Activated B cell treated with CpG ODN at 0.5 μM for 24 hours (primary cell): Measurements from ENCODE around the gene EZH1. TPM values are rescaled to one million over a fixed set of nuclear protein-coding genes. Genes with fewer than 3 reads are reported as not detected.

Experiments used
- ATAC-seq: fragments of 200-7000 bp; cut with Tn5 transposase; one replicate; pipeline ENCODE4 v1.10.0; 2021; ENCODE audit warnings: low read depth, mild to moderate bottlenecking, moderate library complexity
- CTCF ChIA-PET: fragments of 350-600 bp; sonication (Branson Sonifier 250); formaldehyde crosslinking; loops from one replicate; lab custom pipeline; 2021; ENCODE audit warnings: antibody characterized with exemption; lab: Charles Lee
- POLR2A ChIA-PET: fragments of 350-600 bp; sonication (Branson Sonifier 250); formaldehyde crosslinking; loops from one replicate; lab custom pipeline; 2021; ENCODE audit warnings: antibody characterized with exemption; lab: Charles Lee
- DNase-seq: peaks from one replicate; pipeline ENCODE4 v3.0.0; 2022
- H3K27ac Mint-ChIP-seq: one replicate; pipeline ENCODE4 v1.8.0; 2020; ENCODE audit warnings: mixed read lengths
- H3K27me3 Mint-ChIP-seq: one replicate; pipeline ENCODE4 v1.8.0; 2021; ENCODE audit warnings: mixed read lengths
- H3K36me3 Mint-ChIP-seq: one replicate; pipeline ENCODE4 v1.8.0; 2021; ENCODE audit warnings: low read depth, mixed read lengths
- H3K4me1 Mint-ChIP-seq: one replicate; pipeline ENCODE4 v1.8.0; 2021; ENCODE audit warnings: mixed read lengths
- H3K4me3 Mint-ChIP-seq: one replicate; pipeline ENCODE4 v1.8.0; 2020; ENCODE audit warnings: mild to moderate bottlenecking, mixed read lengths
- H3K9me3 Mint-ChIP-seq: one replicate; pipeline ENCODE4 v1.8.0; 2020; ENCODE audit warnings: mixed read lengths
- CTCF ChIP-seq: fragments of 200-600 bp; IDR thresholded peaks from one replicate; pipeline ENCODE4 v1.8.0; 2022; ENCODE audit warnings: antibody characterized with exemption, mild to moderate bottlenecking
- intact Hi-C: fragments of 100-400 bp; cut with micrococcal nuclease; formaldehyde crosslinking; loops from one replicate; pipeline ENCODE4 v1.15.1; 2024
- total RNA-seq: library from RNA; stranded (reverse); gene quantifications from 2 replicates; pipeline ENCODE4 v1.2.3, GENCODE V29; 2022

The EZH1 gene
- total RNA-seq, result 74.7 and 81.6 TPM in 2 replicates

- POLR2A ChIA-PET, result interaction anchor here (1.0 to 2.2 kb wide), 4 partner anchors 15 to 80 kb away, joined by 4 to 12 read pairs (median 8); partner anchors contain the start of genes BECN1 and VPS25
- intact Hi-C loops, result loop anchor here (1.0 to 10.0 kb wide), 5 partner anchors 18 to 240 kb away; partner anchors contain the start of genes BECN1, CNTD1, COA3 and PTGES3L
- Mint-ChIP-seq H3K9me3 (no peaks in the 10 kb centered on the region), H3K4me3 (peak within 1 kb of the TSS; percentile 96), H3K4me1 (peaks cover 28% of the 10 kb centered on the region), H3K36me3 (peaks cover 10% of the 10 kb centered on the region), H3K27ac (peak within 1 kb of the TSS; percentile 96), H3K27me3 (peaks cover 11% of the 10 kb centered on the region)
- CTCF ChIA-PET, result no interaction called here
- DNase-seq (peak; percentile 96), ATAC-seq (peak; percentile 87)
- no peak for TF ChIP-seq CTCF
These were observed at the start of gene EZH1 for GRCh38 chr17:42744806-42745617. TSS of gene EZH1 (minus strand) at chr17:42745040. CDS start at chr17:42728941, 16,099 bp downstream.

GRCh38 chr17:42792545-42792944 is 47.7 kb upstream of the EZH1 start:
- no peak for TF ChIP-seq CTCF
- POLR2A ChIA-PET, result no interaction called here
- no peak overlapping the region for H3K27ac Mint-ChIP-seq

GRCh38 chr17:42791948-42792347 is 47.1 kb upstream of the EZH1 start:
- ATAC-seq (no peak), DNase-seq (no peak)
- TF ChIP-seq CTCF, result no peak
- intact Hi-C loops, result no loop called here
- ChIA-PET POLR2A (interaction anchor here (0.9 kb wide), 1 partner anchor 19 kb away, joined by 4 read pairs; the partner anchor contains the start of gene VPS25), CTCF (no interaction called here)
- Mint-ChIP-seq H3K27me3 (peaks cover 27% of the 10 kb centered on the region), H3K9me3 (no peaks in the 10 kb centered on the region), H3K4me1 (peaks cover 10% of the 10 kb centered on the region), H3K27ac (no peak overlapping the region), H3K4me3 (no peak overlapping the region), H3K36me3 (peaks cover 7% of the 10 kb centered on the region)

More at GRCh38 chr17:42792545-42792944, 47.7 kb upstream of the EZH1 start:
- Mint-ChIP-seq H3K4me1 (peaks cover 15% of the 10 kb centered on the region), H3K9me3 (no peaks in the 10 kb centered on the region), H3K27me3 (peaks cover 21% of the 10 kb centered on the region), H3K4me3 (no peak overlapping the region), H3K36me3 (peaks cover 7% of the 10 kb centered on the region)
- ATAC-seq, result no peak
- CTCF ChIA-PET, result no interaction called here
- intact Hi-C loops, result no loop called here
- no peak for DNase-seq

GRCh38 chr17:42787266-42787665 is 42.4 kb upstream of the EZH1 start:
- Mint-ChIP-seq H3K27ac (no peak overlapping the region), H3K27me3 (peaks cover 63% of the 10 kb centered on the region), H3K9me3 (no peaks in the 10 kb centered on the region), H3K4me3 (no peak overlapping the region), H3K36me3 (no peaks in the 10 kb centered on the region), H3K4me1 (peaks cover 10% of the 10 kb centered on the region)
- intact Hi-C loops, result no loop called here
- TF ChIP-seq CTCF, result no peak
- POLR2A ChIA-PET, result no interaction called here
- DNase-seq (no peak), ATAC-seq (no peak)
- CTCF ChIA-PET, result no interaction called here
